Measurements from ENCODE around the gene DUT. TPM values are rescaled to one million over a fixed set of nuclear protein-coding genes. Genes with fewer than 3 reads are reported as not detected.
A peak's percentile ranks its signal among the peaks of the same experiment; 100 is the strongest.

Gene DUT
- total and polyA plus RNA-seq, 2 experiments from 2014 or later, result 82.5 to 420 TPM

- Histone ChIP-seq H3K27ac (ENCODE audit: low read depth) (no peak overlapping the region), H3K9me2 (ENCODE audit: insufficient read depth) (peaks cover 6% of the 10 kb centered on the region; the same call in 1 of the 2 replicates), H3K79me2 (replicated peaks; ENCODE audit: insufficient read depth) (no peaks in the 10 kb centered on the region), H3K4me1 (ENCODE audit: insufficient read depth) (peaks cover 25% of the 10 kb centered on the region), H3K4me2 (no peak overlapping the region; the same call in 1 of the 2 replicates), H3K4me3 (no peak overlapping the region), H2AFZ (peak overlapping the region; percentile 23; the same call in 1 of the 2 replicates), H4K20me1 (replicated peaks; ENCODE audit: insufficient read depth) (no peaks in the 10 kb centered on the region), H3K36me3 (ENCODE audit: insufficient read depth) (no peaks in the 10 kb centered on the region), H3F3A (replicated peaks; ENCODE audit: low read depth) (no peaks in the 10 kb centered on the region), H3K27me3 (ENCODE audit: insufficient read depth) (no peaks in the 10 kb centered on the region)
- no peak for ATAC-seq
- peaks cover 1% of the 10 kb centered on the region for H3K27me3 Mint-ChIP-seq (ENCODE audit: insufficient read depth, low read depth, poor library complexity)
- H3K9me3 Mint-ChIP-seq, result no peaks in the 10 kb centered on the region
- TF ChIP-seq, protein P1, sequence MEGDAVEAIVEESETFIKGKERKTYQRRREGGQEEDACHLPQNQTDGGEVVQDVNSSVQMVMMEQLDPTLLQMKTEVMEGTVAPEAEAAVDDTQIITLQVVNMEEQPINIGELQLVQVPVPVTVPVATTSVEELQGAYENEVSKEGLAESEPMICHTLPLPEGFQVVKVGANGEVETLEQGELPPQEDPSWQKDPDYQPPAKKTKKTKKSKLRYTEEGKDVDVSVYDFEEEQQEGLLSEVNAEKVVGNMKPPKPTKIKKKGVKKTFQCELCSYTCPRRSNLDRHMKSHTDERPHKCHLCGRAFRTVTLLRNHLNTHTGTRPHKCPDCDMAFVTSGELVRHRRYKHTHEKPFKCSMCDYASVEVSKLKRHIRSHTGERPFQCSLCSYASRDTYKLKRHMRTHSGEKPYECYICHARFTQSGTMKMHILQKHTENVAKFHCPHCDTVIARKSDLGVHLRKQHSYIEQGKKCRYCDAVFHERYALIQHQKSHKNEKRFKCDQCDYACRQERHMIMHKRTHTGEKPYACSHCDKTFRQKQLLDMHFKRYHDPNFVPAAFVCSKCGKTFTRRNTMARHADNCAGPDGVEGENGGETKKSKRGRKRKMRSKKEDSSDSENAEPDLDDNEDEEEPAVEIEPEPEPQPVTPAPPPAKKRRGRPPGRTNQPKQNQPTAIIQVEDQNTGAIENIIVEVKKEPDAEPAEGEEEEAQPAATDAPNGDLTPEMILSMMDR (conservative IDR thresholded peaks at IDR 0.05; ENCODE audit: low read depth in 2 of 2), result peak; percentile 20 to 46; a peak in 2 of 4 replicates
- TF ChIP-seq ZNF331 (CRISPR knock-in tag; IDR thresholded peaks at IDR 0.05; ENCODE audit: low read depth), result no peak
- DNase-seq (ENCODE audit: low spot score), result peak; percentile 37
- no peak overlapping the region for H3K27ac Mint-ChIP-seq
- H3K36me3 Mint-ChIP-seq (ENCODE audit: low read depth), result no peaks in the 10 kb centered on the region
- no peak overlapping the region for H3K4me3 Mint-ChIP-seq
- peaks cover 45% of the 10 kb centered on the region for H3K4me1 Mint-ChIP-seq
Measured at GRCh38 chr15:48281674-48282073, 49.6 kb upstream of the DUT start.

DNA sequence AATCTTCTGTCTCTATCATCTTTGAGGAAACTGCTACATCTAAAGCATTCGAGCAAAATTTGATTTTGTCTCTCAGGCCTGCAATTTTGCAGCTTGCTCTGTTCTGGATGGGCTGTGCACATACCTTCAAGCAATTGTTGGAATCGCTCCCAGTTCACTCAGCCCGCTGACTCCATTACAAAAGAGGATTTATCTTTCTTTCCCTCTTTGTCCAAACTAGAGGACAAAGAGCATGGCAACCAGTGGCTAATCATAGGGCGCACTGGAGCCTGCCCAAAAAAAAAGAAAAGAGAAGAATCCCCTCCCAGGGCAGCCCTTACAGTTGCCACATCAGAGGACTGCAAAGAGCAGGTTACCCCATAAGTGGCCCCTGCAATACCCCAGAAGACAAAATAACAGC is 49.0 kb upstream of the DUT start:
- H3K27me3 ChIP-seq (ENCODE audit: insufficient read depth), result no peaks in the 10 kb centered on the region
- H3K9me2 ChIP-seq (ENCODE audit: insufficient read depth), result peaks cover 3% of the 10 kb centered on the region; the same call in 1 of the 2 replicates
- H3K79me2 ChIP-seq (replicated peaks; ENCODE audit: insufficient read depth), result no peaks in the 10 kb centered on the region
- Mint-ChIP-seq H3K4me3 (no peak overlapping the region), H3K4me1 (peaks cover 45% of the 10 kb centered on the region), H3K36me3 (ENCODE audit: low read depth) (no peaks in the 10 kb centered on the region), H3K27ac (no peak overlapping the region), H3K27me3 (ENCODE audit: insufficient read depth, low read depth, poor library complexity) (peaks cover 1% of the 10 kb centered on the region), H3K9me3 (no peaks in the 10 kb centered on the region)
- no peak for DNase-seq (ENCODE audit: low spot score)
- no peaks in the 10 kb centered on the region for H4K20me1 ChIP-seq (replicated peaks; ENCODE audit: insufficient read depth)
- TF ChIP-seq, protein P2, sequence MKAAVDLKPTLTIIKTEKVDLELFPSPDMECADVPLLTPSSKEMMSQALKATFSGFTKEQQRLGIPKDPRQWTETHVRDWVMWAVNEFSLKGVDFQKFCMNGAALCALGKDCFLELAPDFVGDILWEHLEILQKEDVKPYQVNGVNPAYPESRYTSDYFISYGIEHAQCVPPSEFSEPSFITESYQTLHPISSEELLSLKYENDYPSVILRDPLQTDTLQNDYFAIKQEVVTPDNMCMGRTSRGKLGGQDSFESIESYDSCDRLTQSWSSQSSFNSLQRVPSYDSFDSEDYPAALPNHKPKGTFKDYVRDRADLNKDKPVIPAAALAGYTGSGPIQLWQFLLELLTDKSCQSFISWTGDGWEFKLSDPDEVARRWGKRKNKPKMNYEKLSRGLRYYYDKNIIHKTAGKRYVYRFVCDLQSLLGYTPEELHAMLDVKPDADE (IDR thresholded peaks at IDR 0.05), result no peak
- no peak overlapping the region; the same call in 1 of the 2 replicates for H3K4me2 ChIP-seq
- ATAC-seq, result no peak
- no peak overlapping the region for H3K27ac ChIP-seq (ENCODE audit: low read depth)
- no peak overlapping the region for H3K4me3 ChIP-seq
- peaks cover 25% of the 10 kb centered on the region for H3K4me1 ChIP-seq (ENCODE audit: insufficient read depth)
- H3K36me3 ChIP-seq (ENCODE audit: insufficient read depth), result no peaks in the 10 kb centered on the region
- H3F3A ChIP-seq (replicated peaks; ENCODE audit: low read depth), result no peaks in the 10 kb centered on the region
- H2AFZ ChIP-seq, result peak overlapping the region; percentile 23; the same call in 1 of the 2 replicates

- DNase-seq (ENCODE audit: low spot score) (no peak), ATAC-seq (no peak)
- H3K9me3 Mint-ChIP-seq, result no peaks in the 10 kb centered on the region
- H3K27me3 Mint-ChIP-seq (ENCODE audit: insufficient read depth, low read depth, poor library complexity), result peaks cover 1% of the 10 kb centered on the region
- no peaks in the 10 kb centered on the region for H3K36me3 Mint-ChIP-seq (ENCODE audit: low read depth)
- H3K27me3 ChIP-seq (ENCODE audit: insufficient read depth), result no peaks in the 10 kb centered on the region
- 0 out of 2 replicates have a peak overlapping the region, but pooled peaks have one; percentile 5 for H2AFZ ChIP-seq
- no peaks in the 10 kb centered on the region for H3K79me2 ChIP-seq (replicated peaks; ENCODE audit: insufficient read depth)
- peaks cover 3% of the 10 kb centered on the region; the same call in 1 of the 2 replicates for H3K9me2 ChIP-seq (ENCODE audit: insufficient read depth)
- H3K4me2 ChIP-seq, result no peak overlapping the region
- no peak overlapping the region for H3K4me3 Mint-ChIP-seq
- no peak overlapping the region for H3K27ac Mint-ChIP-seq
- H3K27ac ChIP-seq (ENCODE audit: low read depth), result no peak overlapping the region
- H3F3A ChIP-seq (replicated peaks; ENCODE audit: low read depth), result no peaks in the 10 kb centered on the region
- H3K4me3 ChIP-seq, result no peak overlapping the region
- no peaks in the 10 kb centered on the region for H3K36me3 ChIP-seq (ENCODE audit: insufficient read depth)
- H3K4me1 ChIP-seq (ENCODE audit: insufficient read depth), result peaks cover 26% of the 10 kb centered on the region
- peaks cover 52% of the 10 kb centered on the region for H3K4me1 Mint-ChIP-seq
- H4K20me1 ChIP-seq (replicated peaks; ENCODE audit: insufficient read depth), result no peaks in the 10 kb centered on the region
- TF ChIP-seq ZNF462 (CRISPR knock-in tag; IDR thresholded peaks at IDR 0.05), result no peak
- TF ChIP-seq ZNF331 (CRISPR knock-in tag; IDR thresholded peaks at IDR 0.05; ENCODE audit: low read depth), result no peak
- TF ChIP-seq JUNB (IDR thresholded peaks at IDR 0.05; ENCODE audit: unreplicated experiment), result no peak
- TF ChIP-seq NANOG (IDR thresholded peaks at IDR 0.05; ENCODE audit: borderline replicate concordance), result no peak
Measured at GRCh38 chr15:48283396-48284145, 47.7 kb upstream of the DUT start.
